Measurements from ENCODE around the gene TECTA.
"Not testable (repeated sequence)": the region's sequence is repeated elsewhere in the genome, so short reads cannot be mapped to it uniquely, and the experiment has no call there.

Gene TECTA

DNA sequence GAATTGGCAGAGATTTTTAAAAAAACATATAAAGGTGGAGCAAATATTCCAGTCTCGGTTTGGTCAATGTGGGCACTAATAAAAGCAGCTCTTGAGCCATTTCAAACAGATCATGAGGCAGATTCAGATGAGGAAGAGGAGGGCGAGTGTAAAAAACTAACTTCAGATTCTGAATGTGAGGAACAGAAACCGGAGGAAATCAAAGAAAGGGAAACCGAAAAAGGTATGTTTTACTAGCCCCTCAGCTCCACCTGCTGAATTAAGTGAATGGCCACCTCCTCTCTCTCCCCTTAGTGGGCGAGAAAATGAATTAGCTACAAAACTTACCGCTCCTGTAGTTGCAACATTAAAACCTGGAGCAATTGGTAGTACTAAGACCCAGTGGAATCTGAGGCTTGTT is 136.2 kb downstream of the TECTA start:
- Histone ChIP-seq H3K27ac (ENCODE audit: low read depth, low read length) (peak overlapping the region; percentile 83), H3K4me1 (ENCODE audit: insufficient read depth, low read length) (peaks cover 44% of the 10 kb centered on the region)
- H3K9ac ChIP-seq (ENCODE audit: low read depth, low read length); H3K4me3 ChIP-seq (ENCODE audit: low read length); H3K9me3 ChIP-seq (ENCODE audit: insufficient read depth, low read depth, low read length); H3K27me3 ChIP-seq (ENCODE audit: insufficient read depth, low read length); H3K36me3 ChIP-seq (ENCODE audit: insufficient read depth, low read length): not testable (repeated sequence)
- 74% methylated on average over 6 of the region's 6 CpGs for WGBS

DNA sequence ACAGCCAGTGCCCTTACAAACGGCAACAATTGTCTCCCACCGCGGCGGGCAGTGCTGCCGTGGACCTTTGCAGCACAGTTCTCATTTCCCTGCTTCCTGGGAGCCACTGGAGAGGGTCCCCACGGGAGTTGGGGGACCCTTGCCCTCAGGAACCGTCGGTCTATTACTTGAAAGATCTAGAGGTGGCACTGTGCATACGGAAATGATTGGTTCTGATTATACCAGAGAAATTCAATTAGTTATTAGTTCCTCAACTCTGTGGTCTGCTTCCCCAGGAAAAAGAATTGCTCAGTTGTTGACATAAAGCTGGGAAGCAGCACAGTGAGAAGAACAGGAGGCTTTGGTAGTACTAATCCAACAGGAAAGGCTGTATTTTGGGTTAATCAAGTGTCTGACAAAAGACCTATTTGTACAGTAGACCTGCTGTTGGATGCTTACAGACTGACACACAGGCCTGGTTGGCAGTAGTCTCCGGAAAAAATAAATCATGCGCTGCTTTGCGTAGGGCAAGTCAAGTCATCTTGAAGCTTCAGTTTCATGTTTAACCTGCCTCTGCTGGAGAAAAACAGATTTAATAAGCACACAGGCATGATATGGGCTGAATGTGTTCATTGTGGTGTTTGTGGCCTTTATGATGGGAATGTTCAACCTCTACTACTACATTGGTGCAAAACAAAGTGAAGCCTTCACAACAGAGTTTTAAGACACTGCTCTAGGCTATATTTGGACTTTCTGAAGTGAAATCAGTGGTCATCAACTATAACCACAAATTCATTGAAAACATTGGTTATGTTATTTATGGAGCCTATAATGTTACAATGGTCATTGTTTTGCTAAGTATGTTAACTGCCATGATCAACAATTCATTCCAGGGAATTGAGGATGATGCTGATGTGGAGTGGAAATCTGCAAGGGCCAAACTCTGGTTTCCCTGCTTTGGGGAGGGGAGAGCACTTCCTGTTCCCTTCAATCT is 136.9 kb downstream of the TECTA start:
- no peaks in the 10 kb centered on the region for H3K9me3 ChIP-seq (ENCODE audit: insufficient read depth, low read depth, low read length)
- no peaks in the 10 kb centered on the region for H3K27me3 ChIP-seq (ENCODE audit: insufficient read depth, low read length)
- no peak overlapping the region for H3K4me3 ChIP-seq (ENCODE audit: low read length)
- no peaks in the 10 kb centered on the region for H3K36me3 ChIP-seq (ENCODE audit: insufficient read depth, low read length)
- no peak overlapping the region for H3K9ac ChIP-seq (ENCODE audit: low read depth, low read length)
- H3K4me1 ChIP-seq (ENCODE audit: insufficient read depth, low read length) = peaks cover 46% of the 10 kb centered on the region
- peak overlapping the region; percentile 83 for H3K27ac ChIP-seq (ENCODE audit: low read depth, low read length)
- 81% methylated on average over 12 of the region's 12 CpGs for WGBS

DNA sequence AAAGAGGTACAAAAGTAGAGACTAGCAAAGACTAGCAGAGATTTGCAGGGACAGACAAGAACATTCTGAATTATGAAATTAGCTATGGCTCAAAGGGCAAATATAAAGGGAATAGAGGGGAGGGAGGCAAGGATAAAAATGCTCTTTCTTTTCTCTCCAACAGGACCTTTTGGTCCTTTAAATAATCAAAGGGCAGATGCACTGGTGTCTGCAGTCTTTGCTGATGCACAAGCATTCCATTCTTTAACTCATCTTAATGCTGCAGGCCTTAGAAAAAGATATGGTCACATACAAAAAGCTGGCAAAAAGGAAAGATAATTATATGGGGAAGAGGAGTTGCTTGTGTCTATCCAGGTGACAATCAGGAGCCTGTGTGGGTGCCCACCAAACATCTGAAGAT is 137.9 kb downstream of the TECTA start:
- H3K9me3 ChIP-seq (ENCODE audit: insufficient read depth, low read depth, low read length) = no peaks in the 10 kb centered on the region
- no peak overlapping the region for H3K4me3 ChIP-seq (ENCODE audit: low read length)
- H3K9ac ChIP-seq (ENCODE audit: low read depth, low read length) = no peak overlapping the region
- no peaks in the 10 kb centered on the region for H3K36me3 ChIP-seq (ENCODE audit: insufficient read depth, low read length)
- H3K4me1 ChIP-seq (ENCODE audit: insufficient read depth, low read length) = peaks cover 43% of the 10 kb centered on the region
- no peak overlapping the region for H3K27ac ChIP-seq (ENCODE audit: low read depth, low read length)
- no peaks in the 10 kb centered on the region for H3K27me3 ChIP-seq (ENCODE audit: insufficient read depth, low read length)

DNA sequence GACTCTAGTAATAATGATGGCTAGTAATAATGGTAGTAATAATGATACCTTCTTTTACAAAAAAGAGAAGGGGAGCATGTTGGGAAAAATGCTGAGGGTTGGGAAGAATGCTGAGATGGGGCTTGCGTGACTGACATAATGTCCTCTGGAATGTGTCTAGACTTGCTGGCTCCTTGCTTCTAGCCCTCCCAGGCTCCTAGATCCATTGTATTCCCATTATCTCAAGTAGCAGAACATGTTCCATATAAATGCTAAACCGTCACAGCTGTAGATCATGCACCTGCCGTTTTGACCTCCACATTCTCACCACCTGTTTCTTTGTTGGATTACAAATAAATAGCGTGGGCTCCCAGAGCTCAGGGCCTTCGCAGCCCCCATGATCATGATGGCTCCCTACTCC is 139.0 kb downstream of the TECTA start:
- H3K9me3 ChIP-seq (ENCODE audit: insufficient read depth, low read depth, low read length); H3K27me3 ChIP-seq (ENCODE audit: insufficient read depth, low read length); H3K9ac ChIP-seq (ENCODE audit: low read depth, low read length); H3K4me3 ChIP-seq (ENCODE audit: low read length); H3K36me3 ChIP-seq (ENCODE audit: insufficient read depth, low read length): not testable (repeated sequence)
- 85% methylated on average over 5 of the region's 5 CpGs for WGBS
- Histone ChIP-seq H3K27ac (ENCODE audit: low read depth, low read length) (peak overlapping the region; percentile 24; the same call in 1 of the 2 replicates), H3K4me1 (ENCODE audit: insufficient read depth, low read length) (peaks cover 33% of the 10 kb centered on the region)

- no peak overlapping the region for H3K4me3 ChIP-seq (ENCODE audit: low read length)
- H3K4me1 ChIP-seq (ENCODE audit: insufficient read depth, low read length) = peaks cover 25% of the 10 kb centered on the region
- no peak overlapping the region for H3K9ac ChIP-seq (ENCODE audit: low read depth, low read length)
- WGBS = 90% methylated on average over 8 of the region's 9 CpGs
- no peak overlapping the region; the same call in 1 of the 2 replicates for H3K27ac ChIP-seq (ENCODE audit: low read depth, low read length)
- no peaks in the 10 kb centered on the region for H3K27me3 ChIP-seq (ENCODE audit: insufficient read depth, low read length)
- no peaks in the 10 kb centered on the region for H3K36me3 ChIP-seq (ENCODE audit: insufficient read depth, low read length)
- no peaks in the 10 kb centered on the region for H3K9me3 ChIP-seq (ENCODE audit: insufficient read depth, low read depth, low read length)
These were observed 139.7 kb downstream of the TECTA start for GRCh38 chr11:121240650-121241303.
